Neuron (in vitro differentiated cells): Measurements from ENCODE around the gene KCND2.

Experiments
- H2AFZ ChIP-seq: one replicate; pipeline ENCODE4 v1.6.1; 2013; ENCODE audit warnings: low read depth, mild to moderate bottlenecking, inconsistent platforms, low read length, moderate library complexity
- H3K27me3 ChIP-seq: one replicate; pipeline ENCODE4 v1.6.1; 2013; ENCODE audit warnings: low read length; ENCODE audit not compliant: insufficient read depth
- H3K36me3 ChIP-seq: one replicate; pipeline ENCODE4 v1.6.1; 2013; ENCODE audit warnings: low read length; ENCODE audit not compliant: insufficient read depth
- H3K4me1 ChIP-seq: one replicate; pipeline ENCODE4 v1.6.1; 2013; ENCODE audit warnings: low read length; ENCODE audit not compliant: insufficient read depth
- H3K4me3 ChIP-seq: 2 replicates; pipeline ENCODE4 v1.5.1; 2013; ENCODE audit warnings: mild to moderate bottlenecking, low read length, moderate library complexity
- H3K9me3 ChIP-seq: one replicate; pipeline ENCODE4 v1.6.1; 2013; ENCODE audit warnings: low read length

Gene KCND2

GRCh38 chr7:120332433-120332832 is 59.5 kb downstream of the KCND2 start:
- no peaks in the 10 kb centered on the region for H3K9me3 ChIP-seq
- no peak overlapping the region for H3K4me3 ChIP-seq
- no peaks in the 10 kb centered on the region for H3K27me3 ChIP-seq
- no peaks in the 10 kb centered on the region for H3K36me3 ChIP-seq
- H3K4me1 ChIP-seq, result no peaks in the 10 kb centered on the region
- no peak overlapping the region for H2AFZ ChIP-seq

GRCh38 chr7:120334475-120334874 is 61.5 kb downstream of the KCND2 start:
- H3K4me3 ChIP-seq, result no peak overlapping the region
- H3K4me1 ChIP-seq, result no peaks in the 10 kb centered on the region
- no peaks in the 10 kb centered on the region for H3K36me3 ChIP-seq
- H2AFZ ChIP-seq, result no peak overlapping the region
- H3K9me3 ChIP-seq, result no peaks in the 10 kb centered on the region
- no peaks in the 10 kb centered on the region for H3K27me3 ChIP-seq

- Histone ChIP-seq H3K4me1 (no peaks in the 10 kb centered on the region), H3K36me3 (no peaks in the 10 kb centered on the region), H3K4me3 (no peak overlapping the region), H3K9me3 (no peaks in the 10 kb centered on the region), H2AFZ (no peak overlapping the region), H3K27me3 (no peaks in the 10 kb centered on the region)
These were observed 64.4 kb downstream of the KCND2 start for GRCh38 chr7:120337308-120337907.

- no peak overlapping the region for H3K4me3 ChIP-seq
- no peaks in the 10 kb centered on the region for H3K27me3 ChIP-seq
- no peaks in the 10 kb centered on the region for H3K9me3 ChIP-seq
- no peaks in the 10 kb centered on the region for H3K36me3 ChIP-seq
- no peak overlapping the region for H2AFZ ChIP-seq
- no peaks in the 10 kb centered on the region for H3K4me1 ChIP-seq
These were observed 71.3 kb downstream of the KCND2 start for GRCh38 chr7:120344276-120344675.

GRCh38 chr7:120353171-120353570 is 80.2 kb downstream of the KCND2 start:
- no peak overlapping the region for H2AFZ ChIP-seq
- no peaks in the 10 kb centered on the region for H3K36me3 ChIP-seq
- no peaks in the 10 kb centered on the region for H3K4me1 ChIP-seq
- H3K4me3 ChIP-seq, result no peak overlapping the region
- no peaks in the 10 kb centered on the region for H3K27me3 ChIP-seq
- no peaks in the 10 kb centered on the region for H3K9me3 ChIP-seq

- no peak overlapping the region for H2AFZ ChIP-seq
- no peaks in the 10 kb centered on the region for H3K9me3 ChIP-seq
- H3K36me3 ChIP-seq, result no peaks in the 10 kb centered on the region
- H3K4me3 ChIP-seq, result no peak overlapping the region
- no peaks in the 10 kb centered on the region for H3K4me1 ChIP-seq
- no peaks in the 10 kb centered on the region for H3K27me3 ChIP-seq
These were observed 87.9 kb downstream of the KCND2 start for GRCh38 chr7:120360918-120361317.

GRCh38 chr7:120363414-120363813 is 90.4 kb downstream of the KCND2 start:
- no peaks in the 10 kb centered on the region for H3K27me3 ChIP-seq
- no peaks in the 10 kb centered on the region for H3K9me3 ChIP-seq
- H3K4me3 ChIP-seq, result no peak overlapping the region
- no peak overlapping the region for H2AFZ ChIP-seq
- H3K36me3 ChIP-seq, result no peaks in the 10 kb centered on the region
- no peaks in the 10 kb centered on the region for H3K4me1 ChIP-seq

- H3K4me3 ChIP-seq, result no peak overlapping the region
- no peaks in the 10 kb centered on the region for H3K36me3 ChIP-seq
- H3K9me3 ChIP-seq, result no peaks in the 10 kb centered on the region
- no peaks in the 10 kb centered on the region for H3K4me1 ChIP-seq
- no peaks in the 10 kb centered on the region for H3K27me3 ChIP-seq
- no peak overlapping the region for H2AFZ ChIP-seq
These were observed 98.0 kb downstream of the KCND2 start for GRCh38 chr7:120370954-120371353.

- Histone ChIP-seq H3K27me3 (no peaks in the 10 kb centered on the region), H3K9me3 (no peaks in the 10 kb centered on the region), H2AFZ (no peak overlapping the region), H3K4me1 (no peaks in the 10 kb centered on the region), H3K4me3 (no peak overlapping the region), H3K36me3 (no peaks in the 10 kb centered on the region)
These were observed 100.2 kb downstream of the KCND2 start for GRCh38 chr7:120373174-120373573.

GRCh38 chr7:120394595-120394994 is 121.6 kb downstream of the KCND2 start:
- no peak overlapping the region for H2AFZ ChIP-seq
- H3K9me3 ChIP-seq, result no peaks in the 10 kb centered on the region
- no peaks in the 10 kb centered on the region for H3K27me3 ChIP-seq
- H3K4me1 ChIP-seq, result no peaks in the 10 kb centered on the region
- no peaks in the 10 kb centered on the region for H3K36me3 ChIP-seq
- H3K4me3 ChIP-seq, result no peak overlapping the region

- H3K36me3 ChIP-seq, result no peaks in the 10 kb centered on the region
- no peaks in the 10 kb centered on the region for H3K9me3 ChIP-seq
- H3K4me1 ChIP-seq, result no peaks in the 10 kb centered on the region
- no peak overlapping the region for H2AFZ ChIP-seq
- H3K27me3 ChIP-seq, result no peaks in the 10 kb centered on the region
- no peak overlapping the region for H3K4me3 ChIP-seq
These were observed 122.6 kb downstream of the KCND2 start for GRCh38 chr7:120395526-120396019.

GRCh38 chr7:120398284-120399000 is 125.5 kb downstream of the KCND2 start:
- Histone ChIP-seq H3K36me3 (no peaks in the 10 kb centered on the region), H3K4me1 (no peaks in the 10 kb centered on the region), H2AFZ (no peak overlapping the region), H3K4me3 (no peak overlapping the region), H3K9me3 (no peaks in the 10 kb centered on the region), H3K27me3 (no peaks in the 10 kb centered on the region)

- Histone ChIP-seq H3K9me3 (no peaks in the 10 kb centered on the region), H3K4me1 (no peaks in the 10 kb centered on the region), H3K27me3 (no peaks in the 10 kb centered on the region), H3K36me3 (no peaks in the 10 kb centered on the region), H3K4me3 (no peak overlapping the region), H2AFZ (no peak overlapping the region)
These were observed 128.0 kb downstream of the KCND2 start for GRCh38 chr7:120400806-120401455.
